ENCODE measurements around the gene PPM1B.

PPM1B gene

GRCh38 chr2:44273596-44273995 is 104.9 kb downstream of the PPM1B start:
- Histone ChIP-seq H2AFZ (ENCODE audit: insufficient read depth, low read length, poor library complexity) (no peak overlapping the region), H2AK5ac (ENCODE audit: low read length) (no peak overlapping the region), H3K18ac (ENCODE audit: low read length) (no peak overlapping the region), H4K91ac (ENCODE audit: low read depth, low read length) (no peak overlapping the region), H3K27me3 (ENCODE audit: insufficient read depth, low read length) (no peaks in the 10 kb centered on the region), H3K4me3 (ENCODE audit: low read depth, low read length) (no peak overlapping the region), H3K9me3 (ENCODE audit: insufficient read depth, low read depth, low read length) (no peaks in the 10 kb centered on the region), H3K36me3 (ENCODE audit: control insufficient read depth in 1 of 2, insufficient read depth in 2 of 2, low read length in 2 of 2) (no peaks in the 10 kb centered on the region), H3K9ac (ENCODE audit: low read length) (no peak overlapping the region), H3K4ac (ENCODE audit: low read depth, low read length) (no peak overlapping the region), H4K8ac (ENCODE audit: low read depth, low read length) (no peak overlapping the region), H2BK120ac (ENCODE audit: insufficient read depth, low read length, poor library complexity) (no peak overlapping the region), H3K27ac (ENCODE audit: low read depth, low read length) (no peak overlapping the region), H3K14ac (ENCODE audit: low read length) (no peak overlapping the region), H2BK5ac (ENCODE audit: low read depth, low read length, poor library complexity) (no peak overlapping the region), H3K79me1 (ENCODE audit: low read length) (no peaks in the 10 kb centered on the region), H3K4me2 (ENCODE audit: low read length) (no peak overlapping the region), H2BK12ac (ENCODE audit: low read length) (no peak overlapping the region), H4K12ac (ENCODE audit: low read depth, low read length) (no peak overlapping the region), H3K4me1 (ENCODE audit: control insufficient read depth in 1 of 2, insufficient read depth in 2 of 2, low read length in 2 of 2) (no peaks in the 10 kb centered on the region), H3K79me2 (ENCODE audit: control insufficient read depth, insufficient read depth, low read length, poor library complexity) (no peaks in the 10 kb centered on the region), H3K23ac (ENCODE audit: low read length) (no peak overlapping the region)
- DNase-seq = no peak
- no CpG with 5 or more reads among the region's 2 CpGs for WGBS (ENCODE audit: extremely low coverage, insufficient coverage, insufficient read length)

- Histone ChIP-seq H3K36me3 (ENCODE audit: control insufficient read depth in 1 of 2, insufficient read depth in 2 of 2, low read length in 2 of 2) (no peaks in the 10 kb centered on the region), H3K23ac (ENCODE audit: low read length) (no peak overlapping the region), H2BK12ac (ENCODE audit: low read length) (no peak overlapping the region), H3K79me1 (ENCODE audit: low read length) (no peaks in the 10 kb centered on the region), H3K9me3 (ENCODE audit: insufficient read depth, low read depth, low read length) (no peaks in the 10 kb centered on the region), H4K91ac (ENCODE audit: low read depth, low read length) (no peak overlapping the region), H3K27me3 (ENCODE audit: insufficient read depth, low read length) (no peaks in the 10 kb centered on the region), H3K27ac (ENCODE audit: low read depth, low read length) (no peak overlapping the region), H2BK5ac (ENCODE audit: low read depth, low read length, poor library complexity) (no peak overlapping the region), H2AK5ac (ENCODE audit: low read length) (no peak overlapping the region), H3K9ac (ENCODE audit: low read length) (no peak overlapping the region), H3K4me2 (ENCODE audit: low read length) (no peak overlapping the region), H2AFZ (ENCODE audit: insufficient read depth, low read length, poor library complexity) (no peak overlapping the region), H3K18ac (ENCODE audit: low read length) (no peak overlapping the region), H4K12ac (ENCODE audit: low read depth, low read length) (no peak overlapping the region), H2BK120ac (ENCODE audit: insufficient read depth, low read length, poor library complexity) (no peak overlapping the region), H3K14ac (ENCODE audit: low read length) (no peak overlapping the region), H3K4ac (ENCODE audit: low read depth, low read length) (no peak overlapping the region), H3K79me2 (ENCODE audit: control insufficient read depth, insufficient read depth, low read length, poor library complexity) (no peaks in the 10 kb centered on the region), H4K8ac (ENCODE audit: low read depth, low read length) (no peak overlapping the region), H3K4me3 (ENCODE audit: low read depth, low read length) (no peak overlapping the region), H3K4me1 (ENCODE audit: control insufficient read depth in 1 of 2, insufficient read depth in 2 of 2, low read length in 2 of 2) (no peaks in the 10 kb centered on the region)
- no peak for DNase-seq
- WGBS (ENCODE audit: extremely low coverage, insufficient coverage, insufficient read length) = no CpG with 5 or more reads among the region's 2 CpGs
Observed at GRCh38 chr2:44275927-44276303, 107.2 kb downstream of the PPM1B start.

- Histone ChIP-seq H3K4me3 (ENCODE audit: low read depth, low read length) (no peak overlapping the region), H3K18ac (ENCODE audit: low read length) (no peak overlapping the region), H3K79me2 (ENCODE audit: control insufficient read depth, insufficient read depth, low read length, poor library complexity) (no peaks in the 10 kb centered on the region)
Observed at GRCh38 chr2:44277541-44277940, 108.9 kb downstream of the PPM1B start.

GRCh38 chr2:44280869-44281268 is 112.2 kb downstream of the PPM1B start:
- H3K4me1 ChIP-seq (ENCODE audit: control insufficient read depth in 1 of 2, insufficient read depth in 2 of 2, low read length in 2 of 2) = no peaks in the 10 kb centered on the region
- no peak for DNase-seq
- no peak overlapping the region for H4K12ac ChIP-seq (ENCODE audit: low read depth, low read length)
- H3K18ac ChIP-seq (ENCODE audit: low read length) = no peak overlapping the region
- no peak overlapping the region for H2BK5ac ChIP-seq (ENCODE audit: low read depth, low read length, poor library complexity)
- H3K79me2 ChIP-seq (ENCODE audit: control insufficient read depth, insufficient read depth, low read length, poor library complexity) = no peaks in the 10 kb centered on the region
- H2BK120ac ChIP-seq (ENCODE audit: insufficient read depth, low read length, poor library complexity) = no peak overlapping the region
- H2AK5ac ChIP-seq (ENCODE audit: low read length) = no peak overlapping the region
- 67% methylated on average over 1 of the region's 1 CpG for WGBS (ENCODE audit: extremely low coverage, insufficient coverage, insufficient read length)
- no peak overlapping the region for H3K27ac ChIP-seq (ENCODE audit: low read depth, low read length)
- H3K9ac ChIP-seq (ENCODE audit: low read length) = no peak overlapping the region
- H3K9me3 ChIP-seq (ENCODE audit: insufficient read depth, low read depth, low read length) = no peaks in the 10 kb centered on the region
- H2BK12ac ChIP-seq (ENCODE audit: low read length) = no peak overlapping the region
- H3K4me3 ChIP-seq (ENCODE audit: low read depth, low read length) = no peak overlapping the region
- H4K91ac ChIP-seq (ENCODE audit: low read depth, low read length) = no peak overlapping the region
- H3K4ac ChIP-seq (ENCODE audit: low read depth, low read length) = no peak overlapping the region
- H3K79me1 ChIP-seq (ENCODE audit: low read length) = no peaks in the 10 kb centered on the region
- no peak overlapping the region for H3K23ac ChIP-seq (ENCODE audit: low read length)
- H3K27me3 ChIP-seq (ENCODE audit: insufficient read depth, low read length) = no peaks in the 10 kb centered on the region
- H3K36me3 ChIP-seq (ENCODE audit: control insufficient read depth in 1 of 2, insufficient read depth in 2 of 2, low read length in 2 of 2) = no peaks in the 10 kb centered on the region
- no peak overlapping the region for H2AFZ ChIP-seq (ENCODE audit: insufficient read depth, low read length, poor library complexity)
- no peak overlapping the region for H4K8ac ChIP-seq (ENCODE audit: low read depth, low read length)
- H3K4me2 ChIP-seq (ENCODE audit: low read length) = no peak overlapping the region
- H3K14ac ChIP-seq (ENCODE audit: low read length) = no peak overlapping the region

More at GRCh38 chr2:44277541-44277940, 108.9 kb downstream of the PPM1B start:
- Histone ChIP-seq H3K4me1 (ENCODE audit: control insufficient read depth in 1 of 2, insufficient read depth in 2 of 2, low read length in 2 of 2) (no peaks in the 10 kb centered on the region), H3K4me2 (ENCODE audit: low read length) (no peak overlapping the region), H3K79me1 (ENCODE audit: low read length) (no peaks in the 10 kb centered on the region), H4K91ac (ENCODE audit: low read depth, low read length) (no peak overlapping the region), H3K36me3 (ENCODE audit: control insufficient read depth in 1 of 2, insufficient read depth in 2 of 2, low read length in 2 of 2) (no peaks in the 10 kb centered on the region), H2BK12ac (ENCODE audit: low read length) (no peak overlapping the region), H2BK5ac (ENCODE audit: low read depth, low read length, poor library complexity) (no peak overlapping the region), H3K23ac (ENCODE audit: low read length) (no peak overlapping the region), H3K27ac (ENCODE audit: low read depth, low read length) (no peak overlapping the region), H2AFZ (ENCODE audit: insufficient read depth, low read length, poor library complexity) (no peak overlapping the region), H4K12ac (ENCODE audit: low read depth, low read length) (no peak overlapping the region), H2BK120ac (ENCODE audit: insufficient read depth, low read length, poor library complexity) (no peak overlapping the region), H3K4ac (ENCODE audit: low read depth, low read length) (no peak overlapping the region), H3K9ac (ENCODE audit: low read length) (no peak overlapping the region), H3K14ac (ENCODE audit: low read length) (no peak overlapping the region), H3K27me3 (ENCODE audit: insufficient read depth, low read length) (no peaks in the 10 kb centered on the region), H4K8ac (ENCODE audit: low read depth, low read length) (no peak overlapping the region), H2AK5ac (ENCODE audit: low read length) (no peak overlapping the region), H3K9me3 (ENCODE audit: insufficient read depth, low read depth, low read length) (no peaks in the 10 kb centered on the region)
- DNase-seq = no peak
- WGBS (ENCODE audit: extremely low coverage, insufficient coverage, insufficient read length) = no CpG with 5 or more reads among the region's 1 CpG

Measured in trophoblast cell (in vitro differentiated cells and primary cell).